Smooth muscle cell (in vitro differentiated cells): ENCODE results near the gene LEP. TPM values are rescaled to one million over a fixed set of nuclear protein-coding genes. Genes with fewer than 3 reads are reported as not detected.

Experiments used
- DNase-seq: peaks from one replicate; lab custom pipeline; 2025; ENCODE audit not compliant: unreplicated experiment; lab: John Stamatoyannopoulos, UW
- H2AFZ ChIP-seq: fragments of 200-600 bp; sonication (generic); 2 replicates; pipeline ENCODE4 v1.6.0; 2016; ENCODE audit warnings: antibody characterized with exemption, low read depth, mild to moderate bottlenecking
- H3F3A ChIP-seq: fragments of 200-600 bp; sonication (generic); 2 replicates; pipeline ENCODE4 v1.6.0; 2017; ENCODE audit warnings: antibody characterized with exemption, low read depth
- H3K27ac ChIP-seq: fragments of 200-600 bp; sonication (generic); 2 replicates; pipeline ENCODE4 v1.5.1; 2016; ENCODE audit warnings: low read depth, mild to moderate bottlenecking
- H3K27me3 ChIP-seq: fragments of 200-600 bp; sonication (generic); 2 replicates; pipeline ENCODE4 v1.6.1; 2016; ENCODE audit warnings: low read depth, mild to moderate bottlenecking
- H3K36me3 ChIP-seq: fragments of 200-600 bp; sonication (generic); 2 replicates; pipeline ENCODE4 v1.5.1; 2016; ENCODE audit warnings: low read depth
- H3K4me1 ChIP-seq: fragments of 200-600 bp; sonication (generic); 2 replicates; pipeline ENCODE4 v1.5.1; 2016; ENCODE audit warnings: low read depth
- H3K4me2 ChIP-seq: fragments of 200-600 bp; sonication (generic); 2 replicates; pipeline ENCODE4 v1.6.0; 2016; ENCODE audit warnings: mild to moderate bottlenecking
- H3K4me3 ChIP-seq: fragments of 200-600 bp; sonication (generic); 2 replicates; pipeline ENCODE4 v1.5.1; 2016; ENCODE audit warnings: mild to moderate bottlenecking
- H3K79me2 ChIP-seq: fragments of 200-600 bp; sonication (generic); 2 replicates; pipeline ENCODE4 v1.6.0; 2016; ENCODE audit warnings: low read depth, mild to moderate bottlenecking
- H3K9ac ChIP-seq: fragments of 200-600 bp; sonication (generic); 2 replicates; pipeline ENCODE4 v1.6.0; 2016; ENCODE audit warnings: low read depth
- H3K9me3 ChIP-seq: fragments of 200-600 bp; sonication (generic); replicated peaks from 2 replicates; pipeline ENCODE4 v1.5.1; 2016; ENCODE audit warnings: low read depth
- H4K20me1 ChIP-seq: fragments of 200-600 bp; sonication (generic); 2 replicates; pipeline ENCODE4 v1.6.0; 2016; ENCODE audit warnings: low read depth
- WGBS: methylation state at CpG from one replicate; pipeline ENCODE4 v1.1.7; 2016; ENCODE audit warnings: low lambda C conversion rate; 5-methylcytosine and 5-hydroxymethylcytosine counted together
- polyA plus RNA-seq: library from polyadenylated mRNA; unstranded; fragments of >200 nt; fragmentation: Nextera tagmentation; extraction: Ambion mirVana; gene quantifications from 2 replicates; pipeline ENCODE4 v1.2.1, GENCODE V29; 2016
- total RNA-seq: library from RNA; depleted of rRNA; stranded (reverse); fragments of >200 nt; gene quantifications from 2 replicates; pipeline ENCODE4 v1.2.3, GENCODE V29; 2014
- TF ChIP-seq, protein P1 (sequence below): fragments of 200-600 bp; sonication (generic); IDR thresholded peaks from 2 replicates; pipeline ENCODE4 v1.5.1; 2017; ENCODE audit warnings: borderline replicate concordance, mild to moderate bottlenecking, antibody characterized with exemption; ENCODE audit not compliant: insufficient read depth, poor library complexity, severe bottlenecking

LEP gene
- total and polyA plus RNA-seq, 2 experiments from 2014 or later, result not detected

DNA sequence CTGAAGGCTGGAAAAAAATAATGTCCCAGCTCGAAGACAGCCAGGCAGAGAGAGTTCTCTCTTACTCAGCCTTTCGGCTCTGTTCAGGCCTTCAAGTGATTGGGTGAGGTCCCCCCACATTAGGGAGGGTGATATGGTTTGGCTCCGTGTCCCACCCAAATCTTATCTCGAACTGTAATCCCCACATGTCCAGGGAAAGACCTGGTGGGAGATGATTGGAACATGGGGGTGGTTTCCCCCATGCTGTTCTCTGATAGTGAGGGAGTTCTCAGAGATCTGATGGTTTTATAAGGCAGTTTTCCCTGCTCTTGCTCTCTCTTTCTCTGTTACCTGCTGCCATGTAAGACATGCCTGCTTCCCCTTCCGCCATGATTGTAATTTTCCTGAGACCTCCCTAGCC, 36.6 kb upstream of the LEP start:
- no peak for DNase-seq
- Histone ChIP-seq H4K20me1 (no peaks in the 10 kb centered on the region), H3K27me3 (peaks cover 79% of the 10 kb centered on the region), H2AFZ (no peak overlapping the region), H3K79me2 (no peaks in the 10 kb centered on the region), H3K9ac (no peak overlapping the region), H3K4me3 (no peak overlapping the region), H3K4me2 (no peak overlapping the region), H3K27ac (no peak overlapping the region), H3F3A (no peaks in the 10 kb centered on the region), H3K36me3 (no peaks in the 10 kb centered on the region), H3K9me3 (no peaks in the 10 kb centered on the region), H3K4me1 (no peaks in the 10 kb centered on the region)
- TF ChIP-seq, protein P1, sequence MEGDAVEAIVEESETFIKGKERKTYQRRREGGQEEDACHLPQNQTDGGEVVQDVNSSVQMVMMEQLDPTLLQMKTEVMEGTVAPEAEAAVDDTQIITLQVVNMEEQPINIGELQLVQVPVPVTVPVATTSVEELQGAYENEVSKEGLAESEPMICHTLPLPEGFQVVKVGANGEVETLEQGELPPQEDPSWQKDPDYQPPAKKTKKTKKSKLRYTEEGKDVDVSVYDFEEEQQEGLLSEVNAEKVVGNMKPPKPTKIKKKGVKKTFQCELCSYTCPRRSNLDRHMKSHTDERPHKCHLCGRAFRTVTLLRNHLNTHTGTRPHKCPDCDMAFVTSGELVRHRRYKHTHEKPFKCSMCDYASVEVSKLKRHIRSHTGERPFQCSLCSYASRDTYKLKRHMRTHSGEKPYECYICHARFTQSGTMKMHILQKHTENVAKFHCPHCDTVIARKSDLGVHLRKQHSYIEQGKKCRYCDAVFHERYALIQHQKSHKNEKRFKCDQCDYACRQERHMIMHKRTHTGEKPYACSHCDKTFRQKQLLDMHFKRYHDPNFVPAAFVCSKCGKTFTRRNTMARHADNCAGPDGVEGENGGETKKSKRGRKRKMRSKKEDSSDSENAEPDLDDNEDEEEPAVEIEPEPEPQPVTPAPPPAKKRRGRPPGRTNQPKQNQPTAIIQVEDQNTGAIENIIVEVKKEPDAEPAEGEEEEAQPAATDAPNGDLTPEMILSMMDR, result no peak
- 90% methylated on average over 5 of the region's 5 CpGs for WGBS

DNA sequence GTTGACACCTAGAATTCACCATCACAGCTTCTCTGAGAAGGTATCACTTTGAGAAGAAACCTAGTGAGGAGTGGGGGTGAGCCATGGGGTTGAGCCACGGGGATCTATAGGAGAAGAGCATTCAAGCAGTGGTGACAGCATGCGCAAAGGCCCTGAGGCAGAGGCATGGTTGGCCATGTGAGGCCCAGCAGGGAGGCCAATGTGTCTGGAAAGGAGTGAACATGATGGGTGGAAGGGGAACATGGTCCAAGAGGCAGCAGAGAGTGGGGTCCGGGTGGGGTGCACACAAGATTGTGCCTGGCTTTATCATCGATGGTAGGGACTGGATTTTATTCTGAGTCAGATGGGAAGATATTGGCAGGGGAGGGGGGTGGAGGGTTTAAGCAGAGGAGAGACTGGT, 36.0 kb upstream of the LEP start:
- Histone ChIP-seq H3K4me2 (no peak overlapping the region), H3K4me3 (no peak overlapping the region), H3K36me3 (no peaks in the 10 kb centered on the region), H3K9me3 (no peaks in the 10 kb centered on the region), H3K9ac (no peak overlapping the region), H3K4me1 (no peaks in the 10 kb centered on the region), H2AFZ (no peak overlapping the region), H3F3A (no peaks in the 10 kb centered on the region), H4K20me1 (no peaks in the 10 kb centered on the region), H3K27ac (no peak overlapping the region), H3K27me3 (peaks cover 75% of the 10 kb centered on the region), H3K79me2 (no peaks in the 10 kb centered on the region)
- WGBS, result 96% methylated on average over 4 of the region's 4 CpGs
- DNase-seq, result no peak
- TF ChIP-seq, protein P1, result no peak

DNA sequence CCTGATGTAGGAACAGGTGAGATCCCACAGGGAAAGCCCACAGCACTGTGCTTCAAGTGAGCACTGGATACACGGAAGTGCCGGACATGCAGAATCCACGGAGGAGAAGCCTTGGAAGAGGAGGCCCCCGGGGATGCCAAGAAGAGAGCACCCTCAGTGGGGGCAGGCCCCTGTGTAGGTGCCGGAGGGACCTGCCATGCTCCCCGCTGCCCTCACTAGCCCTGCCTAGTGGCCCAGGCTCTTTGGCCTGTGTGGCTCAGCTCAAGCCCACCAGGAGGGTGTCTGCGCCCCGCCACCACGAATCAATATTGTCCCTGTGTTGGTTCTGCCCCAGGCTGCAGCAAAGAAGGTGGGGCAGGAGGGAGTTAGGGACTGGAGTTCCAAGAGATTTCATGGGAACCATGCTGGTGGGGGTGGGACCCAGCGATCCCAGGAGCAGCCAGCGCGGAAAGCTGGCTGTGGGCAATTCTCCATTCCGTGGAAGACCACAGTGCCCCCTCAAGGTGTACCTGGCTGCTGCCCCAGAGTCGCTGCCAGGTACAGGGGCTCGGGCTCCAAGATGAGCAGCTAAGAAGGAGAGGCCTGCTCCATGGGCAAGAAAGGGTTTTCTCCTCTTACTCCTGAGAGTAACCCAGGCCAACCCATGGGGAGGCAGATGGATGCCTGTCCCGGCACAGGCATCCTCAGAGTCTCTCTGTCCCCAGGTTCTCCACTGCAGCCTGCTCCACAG, 34.9 kb upstream of the LEP start:
- Histone ChIP-seq H3K4me3 (no peak overlapping the region), H3K9me3 (no peaks in the 10 kb centered on the region), H3K27me3 (peaks cover 71% of the 10 kb centered on the region), H3K4me2 (no peak overlapping the region), H4K20me1 (no peaks in the 10 kb centered on the region), H3K4me1 (peaks cover under 1% of the 10 kb centered on the region), H3K36me3 (no peaks in the 10 kb centered on the region), H3K9ac (no peak overlapping the region), H2AFZ (no peak overlapping the region), H3F3A (no peaks in the 10 kb centered on the region), H3K27ac (no peak overlapping the region), H3K79me2 (no peaks in the 10 kb centered on the region)
- 83% methylated on average over 16 of the region's 16 CpGs for WGBS
- TF ChIP-seq, protein P1, result no peak
- DNase-seq, result no peak
